GM12872 (cell line): ENCODE data around the gene UBE2R2.

Experiments
- CTCF ChIP-seq: IDR thresholded peaks from 3 replicates; pipeline ENCODE4 v1.5.1; 2011; ENCODE audit warnings: low read depth, mild to moderate bottlenecking, low read length, moderate library complexity; ENCODE audit not compliant: insufficient read depth

The UBE2R2 gene

DNA sequence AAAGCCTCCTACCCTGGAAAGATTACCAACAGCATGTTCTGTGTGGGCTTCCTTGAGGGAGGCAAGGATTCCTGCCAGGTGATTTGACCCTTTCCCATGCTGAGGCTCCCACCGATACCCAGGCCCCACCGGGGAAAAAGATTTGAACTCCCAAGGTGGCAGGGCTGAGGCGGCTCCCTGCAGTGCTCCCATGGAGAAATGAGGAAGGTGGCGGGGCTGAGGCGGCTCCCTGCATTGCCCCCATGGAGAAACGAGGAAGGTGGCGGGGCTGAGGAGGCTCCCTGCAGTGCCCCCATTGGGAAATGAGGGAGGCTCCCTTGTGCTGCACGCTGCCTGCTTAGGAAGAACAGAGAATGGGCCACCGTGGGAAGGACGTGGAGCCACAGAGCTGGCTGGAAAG lies 18.4 kb upstream of the UBE2R2 start:
- no peak for TF ChIP-seq CTCF

DNA sequence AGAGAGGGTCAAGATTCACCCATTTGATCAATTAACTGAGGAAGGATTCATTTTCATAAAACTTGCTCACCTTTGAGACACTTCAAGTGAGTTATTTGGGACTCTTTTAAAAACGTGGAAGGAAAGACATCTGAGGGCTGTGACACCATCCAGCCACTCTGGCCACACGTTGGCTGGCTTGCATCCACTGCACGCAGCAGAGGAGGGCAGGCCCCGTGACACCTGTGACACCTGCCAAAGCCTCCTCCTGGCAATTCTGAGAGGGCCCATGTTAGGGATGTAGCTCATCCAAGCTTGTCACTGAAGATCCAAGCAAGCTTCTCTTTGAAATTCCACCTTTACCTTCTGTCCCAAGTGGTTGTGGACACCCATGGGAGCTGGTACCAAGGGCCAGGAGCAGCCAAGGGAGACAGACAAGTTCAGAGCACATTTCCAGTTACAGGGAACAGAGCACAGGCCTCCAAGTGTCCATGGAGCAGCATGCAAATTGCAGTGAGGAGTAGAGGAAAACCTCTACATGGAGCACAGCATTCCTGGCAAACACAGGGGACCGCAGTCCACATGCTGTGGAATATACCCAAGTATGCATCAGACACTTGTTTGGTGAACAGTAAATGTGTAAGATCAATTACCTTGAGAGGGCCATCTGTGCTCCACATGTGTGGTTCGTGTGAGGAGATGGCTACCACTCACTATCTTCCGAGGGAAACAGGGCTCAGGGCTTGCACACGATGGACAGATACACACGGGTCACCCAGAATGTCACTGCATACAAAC lies 16.8 kb upstream of the UBE2R2 start:
- TF ChIP-seq CTCF: no peak

GRCh38 chr9:33800886-33801285 lies 16.1 kb upstream of the UBE2R2 start:
- no peak for TF ChIP-seq CTCF

- TF ChIP-seq CTCF: no peak
Observed at GRCh38 chr9:33809506-33809905, 7.5 kb upstream of the UBE2R2 start.

- peak; percentile 56; the same call in 2 of the 3 replicates for TF ChIP-seq CTCF
Observed at GRCh38 chr9:33813712-33814641, 3.0 kb upstream of the UBE2R2 start.

- TF ChIP-seq CTCF: no peak
Observed at GRCh38 chr9:33815781-33816180, 1.2 kb upstream of the UBE2R2 start.
